ENCODE results near the gene OR9G1.

- TF ChIP-seq ZNF274 (IDR thresholded peaks at IDR 0.05; ENCODE audit: low read depth, low read length) (no peak), YY1 (IDR thresholded peaks at IDR 0.05; ENCODE audit: insufficient read depth, insufficient read length) (no peak), SUZ12 (IDR thresholded peaks at IDR 0.05; ENCODE audit: extremely low read depth, insufficient read depth, insufficient read length) (no peak)
These were observed 1.5 kb downstream of the OR9G1 start for GRCh38 chr11:56700242-56700913.

Measured in NT2/D1 (cell line).